SK-N-SH (cell line): ENCODE results near the gene BTN3A1.

Experiments used
- ELF1 ChIP-seq: IDR thresholded peaks from 2 replicates; pipeline ENCODE4 v1.4.0; 2012
- EZH2phosphoT487 ChIP-seq: fragments of 200-600 bp; sonication (generic); IDR thresholded peaks from 2 replicates; pipeline ENCODE4 v1.6.1; 2017; ENCODE audit warnings: low read depth, mixed run types, mild to moderate bottlenecking, antibody characterized with exemption, moderate library complexity, borderline replicate concordance
- FOXM1 ChIP-seq: IDR thresholded peaks from 2 replicates; pipeline ENCODE4 v1.4.0; 2012; ENCODE audit warnings: low read depth, mild to moderate bottlenecking
- GATA2 ChIP-seq: sonication (generic); formaldehyde crosslinking; IDR thresholded peaks from 2 replicates; pipeline ENCODE4 v1.5.0; 2020; ENCODE audit warnings: mild to moderate bottlenecking, missing genetic modification reagents
- JUND ChIP-seq: IDR thresholded peaks from 2 replicates; pipeline ENCODE4 v1.4.0; 2012
- POLR2AphosphoS5 ChIP-seq: IDR thresholded peaks from 2 replicates; pipeline ENCODE4 v1.6.1; 2012; ENCODE audit warnings: low read depth, low read length
- RAD21 ChIP-seq: IDR thresholded peaks from 2 replicates; pipeline ENCODE4 v1.6.1; 2012; ENCODE audit warnings: mild to moderate bottlenecking, low read length
- YY1 ChIP-seq: IDR thresholded peaks from 2 replicates; pipeline ENCODE4 v1.4.0; 2012; ENCODE audit warnings: low read depth, mild to moderate bottlenecking
- TF ChIP-seq, protein P1 (sequence below): fragments of 200-600 bp; sonication (generic); IDR thresholded peaks from 2 replicates; pipeline ENCODE4 v1.6.1; 2017; ENCODE audit warnings: antibody characterized with exemption, mild to moderate bottlenecking, moderate library complexity

DNA sequence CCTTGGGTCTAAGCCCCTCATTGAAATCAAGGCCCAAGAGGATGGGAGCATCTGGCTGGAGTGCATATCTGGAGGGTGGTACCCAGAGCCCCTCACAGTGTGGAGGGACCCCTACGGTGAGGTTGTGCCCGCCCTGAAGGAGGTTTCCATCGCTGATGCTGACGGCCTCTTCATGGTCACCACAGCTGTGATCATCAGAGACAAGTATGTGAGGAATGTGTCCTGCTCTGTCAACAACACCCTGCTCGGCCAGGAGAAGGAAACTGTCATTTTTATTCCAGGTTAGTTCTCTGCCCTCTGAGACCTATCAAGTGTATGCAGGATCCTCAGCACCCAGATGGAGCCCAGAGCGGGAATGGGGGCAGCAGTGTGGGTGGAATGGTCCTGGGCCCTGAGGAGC, 14.1 kb upstream of the BTN3A1 start:
- TF ChIP-seq JUND = no peak
- no peak for TF ChIP-seq EZH2phosphoT487
- no peak for TF ChIP-seq YY1
- TF ChIP-seq ELF1 = no peak
- TF ChIP-seq POLR2AphosphoS5 = no peak
- TF ChIP-seq FOXM1 = no peak
- no peak for TF ChIP-seq RAD21
- no peak for TF ChIP-seq GATA2 (CRISPR knock-in tag)
- TF ChIP-seq, protein P1, sequence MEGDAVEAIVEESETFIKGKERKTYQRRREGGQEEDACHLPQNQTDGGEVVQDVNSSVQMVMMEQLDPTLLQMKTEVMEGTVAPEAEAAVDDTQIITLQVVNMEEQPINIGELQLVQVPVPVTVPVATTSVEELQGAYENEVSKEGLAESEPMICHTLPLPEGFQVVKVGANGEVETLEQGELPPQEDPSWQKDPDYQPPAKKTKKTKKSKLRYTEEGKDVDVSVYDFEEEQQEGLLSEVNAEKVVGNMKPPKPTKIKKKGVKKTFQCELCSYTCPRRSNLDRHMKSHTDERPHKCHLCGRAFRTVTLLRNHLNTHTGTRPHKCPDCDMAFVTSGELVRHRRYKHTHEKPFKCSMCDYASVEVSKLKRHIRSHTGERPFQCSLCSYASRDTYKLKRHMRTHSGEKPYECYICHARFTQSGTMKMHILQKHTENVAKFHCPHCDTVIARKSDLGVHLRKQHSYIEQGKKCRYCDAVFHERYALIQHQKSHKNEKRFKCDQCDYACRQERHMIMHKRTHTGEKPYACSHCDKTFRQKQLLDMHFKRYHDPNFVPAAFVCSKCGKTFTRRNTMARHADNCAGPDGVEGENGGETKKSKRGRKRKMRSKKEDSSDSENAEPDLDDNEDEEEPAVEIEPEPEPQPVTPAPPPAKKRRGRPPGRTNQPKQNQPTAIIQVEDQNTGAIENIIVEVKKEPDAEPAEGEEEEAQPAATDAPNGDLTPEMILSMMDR = no peak
